ENCODE data around the gene MAPKBP1. TPM values are rescaled to one million over a fixed set of nuclear protein-coding genes. Genes with fewer than 3 reads are reported as not detected.

MAPKBP1 gene
- polyA plus RNA-seq, 1 experiment: 8.3 TPM

GRCh38 chr15:41824062-41824745 lies 49.9 kb downstream of the MAPKBP1 start:
- no peak for DNase-seq (ENCODE audit: low read depth)
- no peaks in the 10 kb centered on the region for H3K27me3 ChIP-seq (ENCODE audit: control insufficient read depth, insufficient read depth, low read length)
- no peak for TF ChIP-seq CTCF (IDR thresholded peaks at IDR 0.05; ENCODE audit: insufficient read depth, low read depth, low read length)
- ChIA-PET CTCF (interaction anchor here (0.9 to 5.0 kb wide), 3 partner anchors 13 to 360 kb away, joined by 5 to 36 read pairs (median 6); partner anchors contain the start of gene MAPKBP1), POLR2A (no interaction called here)
- no peak overlapping the region for H3K4me3 ChIP-seq (ENCODE audit: low read depth, low read length)
- H3K36me3 ChIP-seq (ENCODE audit: control insufficient read depth, insufficient read depth, low read length): peaks cover 32% of the 10 kb centered on the region

- ChIA-PET POLR2A (no interaction called here), CTCF (interaction anchor here (1.0 kb wide), 1 partner anchor 51 kb away, joined by 3 read pairs; the partner anchor contains the start of gene MAPKBP1)
- Histone ChIP-seq H3K27me3 (ENCODE audit: control insufficient read depth, insufficient read depth, low read length) (no peaks in the 10 kb centered on the region), H3K4me3 (ENCODE audit: low read depth, low read length) (no peak overlapping the region), H3K36me3 (ENCODE audit: control insufficient read depth, insufficient read depth, low read length) (peaks cover 29% of the 10 kb centered on the region)
- no peak for TF ChIP-seq CTCF (IDR thresholded peaks at IDR 0.05; ENCODE audit: insufficient read depth, low read depth, low read length)
- no peak for DNase-seq (ENCODE audit: low read depth)
These were observed 50.9 kb downstream of the MAPKBP1 start for GRCh38 chr15:41825145-41825544.

GRCh38 chr15:41825572-41826535 lies 51.6 kb downstream of the MAPKBP1 start:
- ChIA-PET CTCF (interaction anchor here (1.0 kb wide), 1 partner anchor 52 kb away, joined by 3 read pairs; the partner anchor contains the start of gene MAPKBP1), POLR2A (no interaction called here)
- H3K27me3 ChIP-seq (ENCODE audit: control insufficient read depth, insufficient read depth, low read length): no peaks in the 10 kb centered on the region
- H3K36me3 ChIP-seq (ENCODE audit: control insufficient read depth, insufficient read depth, low read length): peaks cover 28% of the 10 kb centered on the region
- no peak for DNase-seq (ENCODE audit: low read depth)
- no peak for TF ChIP-seq CTCF (IDR thresholded peaks at IDR 0.05; ENCODE audit: insufficient read depth, low read depth, low read length)
- H3K4me3 ChIP-seq (ENCODE audit: low read depth, low read length): no peak overlapping the region

GRCh38 chr15:41827290-41827879 lies 53.1 kb downstream of the MAPKBP1 start:
- H3K27me3 ChIP-seq (ENCODE audit: control insufficient read depth, insufficient read depth, low read length): no peaks in the 10 kb centered on the region
- H3K36me3 ChIP-seq (ENCODE audit: control insufficient read depth, insufficient read depth, low read length): peaks cover 23% of the 10 kb centered on the region
- peak overlapping the region; percentile 70 for H3K4me3 ChIP-seq (ENCODE audit: low read depth, low read length)
- TF ChIP-seq CTCF (IDR thresholded peaks at IDR 0.05; ENCODE audit: insufficient read depth, low read depth, low read length): no peak
- POLR2A ChIA-PET: no interaction called here
- no peak for DNase-seq (ENCODE audit: low read depth)
- CTCF ChIA-PET: no interaction called here

All from BJ (cell line).